GM20000 (cell line): ENCODE measurements around the gene FKBP5.
"Not testable (repeated sequence)": the region's sequence is repeated elsewhere in the genome, so short reads cannot be mapped to it uniquely, and the experiment has no call there.

Experiments used
- DNase-seq: peaks from one replicate; pipeline ENCODE4 v3.0.0; 2012; ENCODE audit warnings: low spot score
- CTCF ChIP-seq: IDR thresholded peaks from 2 replicates; pipeline ENCODE4 v1.5.1; 2012; ENCODE audit warnings: mild to moderate bottlenecking, control low read depth; ENCODE audit errors: extremely low read depth, missing control alignments

FKBP5 gene

GRCh38 chr6:35543459-35544193 lies 145.1 kb downstream of the FKBP5 start:
- DNase-seq, result no peak
- TF ChIP-seq CTCF, result no peak

GRCh38 chr6:35541836-35542235 lies 146.9 kb downstream of the FKBP5 start:
- no peak for TF ChIP-seq CTCF
- no peak for DNase-seq

GRCh38 chr6:35539223-35539622 lies 149.5 kb downstream of the FKBP5 start:
- DNase-seq, result no peak
- TF ChIP-seq CTCF, result no peak

GRCh38 chr6:35535847-35536246 lies 152.9 kb downstream of the FKBP5 start:
- not testable (repeated sequence) for DNase-seq

- no peak for TF ChIP-seq CTCF
These were observed 154.1 kb downstream of the FKBP5 start for GRCh38 chr6:35534407-35535170.

GRCh38 chr6:35533981-35534380 lies 154.7 kb downstream of the FKBP5 start:
- no peak for TF ChIP-seq CTCF

More at GRCh38 chr6:35534407-35535170, 154.1 kb downstream of the FKBP5 start:
- no peak for DNase-seq

GRCh38 chr6:35532126-35532525 lies 156.6 kb downstream of the FKBP5 start:
- TF ChIP-seq CTCF, result no peak

More at GRCh38 chr6:35533981-35534380, 154.7 kb downstream of the FKBP5 start:
- DNase-seq, result no peak

More at GRCh38 chr6:35532126-35532525, 156.6 kb downstream of the FKBP5 start:
- no peak for DNase-seq
